Coronary artery (tissue), 2 donors: ENCODE measurements around the gene DPF3.
A peak's percentile ranks its signal among the peaks of the same experiment; 100 is the strongest.

ENCODE experiments used
- DNase-seq: peaks from one replicate; pipeline ENCODE4 v3.0.0-alpha.2; 2017; ENCODE audit warnings: low spot score
- H3K27ac ChIP-seq, 2 donors: fragments of 200-600 bp; sonication (generic); one replicate each; pipeline ENCODE4 v1.5.1; 2016 to 2019
- H3K4me3 ChIP-seq: fragments of 200-600 bp; sonication (generic); 2 replicates; pipeline ENCODE4 v1.5.1; 2016; ENCODE audit warnings: mild to moderate bottlenecking, moderate library complexity
- TF ChIP-seq, protein P1 (sequence below): fragments of 200-600 bp; sonication (generic); IDR thresholded peaks from one replicate; pipeline ENCODE4 v1.5.1; 2019; ENCODE audit warnings: antibody characterized with exemption

The DPF3 gene

DNA sequence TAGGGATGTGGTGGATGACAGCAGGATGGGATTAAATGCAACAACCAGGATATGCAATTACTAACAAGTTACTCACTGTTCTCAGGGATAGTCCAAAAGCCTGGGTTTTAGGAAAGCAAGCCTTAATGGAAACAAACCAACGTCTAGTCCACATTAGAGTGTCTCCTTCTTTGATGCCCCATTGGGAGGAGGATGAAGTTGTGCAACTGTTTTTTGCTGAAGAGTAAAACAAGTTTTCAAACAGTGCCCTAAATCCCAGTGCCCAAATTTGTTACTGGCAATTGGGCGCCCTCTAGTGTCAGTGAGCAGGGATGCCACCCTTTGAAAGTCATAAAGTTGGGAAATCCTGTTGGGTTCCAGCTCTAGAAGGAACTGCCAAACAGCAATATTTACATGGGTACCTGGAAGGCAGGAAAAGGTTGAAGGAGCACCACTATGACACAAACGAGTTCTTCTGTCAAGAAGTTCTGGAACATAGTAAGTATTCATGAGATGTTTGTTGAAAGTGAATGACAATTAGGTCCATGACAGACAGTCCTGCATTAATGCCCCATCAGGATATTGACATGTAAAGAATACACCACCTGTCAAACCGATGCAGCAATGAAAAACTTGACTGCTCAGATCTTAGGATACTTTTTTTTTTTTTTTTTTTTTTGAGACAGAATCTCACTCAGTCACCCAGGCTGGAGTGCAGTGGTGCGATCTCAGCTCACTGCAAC is 11.1 kb upstream of the DPF3 start:
- no peak overlapping the region for H3K27ac ChIP-seq
- TF ChIP-seq, protein P1, sequence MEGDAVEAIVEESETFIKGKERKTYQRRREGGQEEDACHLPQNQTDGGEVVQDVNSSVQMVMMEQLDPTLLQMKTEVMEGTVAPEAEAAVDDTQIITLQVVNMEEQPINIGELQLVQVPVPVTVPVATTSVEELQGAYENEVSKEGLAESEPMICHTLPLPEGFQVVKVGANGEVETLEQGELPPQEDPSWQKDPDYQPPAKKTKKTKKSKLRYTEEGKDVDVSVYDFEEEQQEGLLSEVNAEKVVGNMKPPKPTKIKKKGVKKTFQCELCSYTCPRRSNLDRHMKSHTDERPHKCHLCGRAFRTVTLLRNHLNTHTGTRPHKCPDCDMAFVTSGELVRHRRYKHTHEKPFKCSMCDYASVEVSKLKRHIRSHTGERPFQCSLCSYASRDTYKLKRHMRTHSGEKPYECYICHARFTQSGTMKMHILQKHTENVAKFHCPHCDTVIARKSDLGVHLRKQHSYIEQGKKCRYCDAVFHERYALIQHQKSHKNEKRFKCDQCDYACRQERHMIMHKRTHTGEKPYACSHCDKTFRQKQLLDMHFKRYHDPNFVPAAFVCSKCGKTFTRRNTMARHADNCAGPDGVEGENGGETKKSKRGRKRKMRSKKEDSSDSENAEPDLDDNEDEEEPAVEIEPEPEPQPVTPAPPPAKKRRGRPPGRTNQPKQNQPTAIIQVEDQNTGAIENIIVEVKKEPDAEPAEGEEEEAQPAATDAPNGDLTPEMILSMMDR = peak; percentile 86
- DNase-seq = peak; percentile 74
- H3K4me3 ChIP-seq = no peak overlapping the region

DNA sequence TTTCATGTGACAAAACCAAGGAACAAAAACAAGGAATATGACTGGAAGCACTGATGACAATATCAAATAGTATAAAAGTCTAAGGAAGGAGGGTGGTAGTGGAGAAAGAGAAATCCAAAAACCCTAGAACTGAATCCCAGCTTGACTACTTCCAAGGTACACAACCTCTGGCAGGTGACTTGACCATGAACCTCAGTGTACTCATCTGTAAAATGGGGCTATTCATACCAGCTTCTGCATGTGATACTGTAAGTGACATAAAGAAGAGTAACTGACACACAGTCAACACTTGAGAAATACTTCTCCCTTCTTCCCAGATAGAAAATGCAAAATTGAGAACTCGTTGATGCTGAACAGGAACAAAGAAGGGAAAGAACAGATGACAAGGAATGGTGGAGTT is 10.3 kb upstream of the DPF3 start:
- no peak for DNase-seq
- no peak overlapping the region for H3K4me3 ChIP-seq
- TF ChIP-seq, protein P1 = no peak
- no peak overlapping the region for H3K27ac ChIP-seq

DNA sequence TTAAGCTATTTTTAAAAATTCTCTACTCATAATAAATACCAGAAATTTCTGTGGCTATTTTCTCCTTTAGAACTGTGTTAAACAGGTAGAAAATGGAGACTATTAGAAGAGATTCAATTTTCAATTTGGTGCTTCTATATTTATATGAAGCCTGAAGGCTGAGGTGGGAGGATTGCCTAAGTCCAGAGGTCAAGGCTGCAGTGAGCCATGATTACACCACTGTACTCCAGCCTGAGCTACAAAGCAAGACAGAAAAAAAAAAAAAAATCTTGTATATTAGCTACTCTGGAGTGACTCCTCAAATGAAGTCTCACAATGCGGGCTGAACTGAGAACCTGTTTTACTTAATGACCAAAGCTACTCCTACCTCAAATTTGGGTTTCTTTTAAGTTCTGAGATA is 9.8 kb upstream of the DPF3 start:
- H3K4me3 ChIP-seq = no peak overlapping the region
- no peak for DNase-seq
- H3K27ac ChIP-seq = no peak overlapping the region
- TF ChIP-seq, protein P1 = no peak

DNA sequence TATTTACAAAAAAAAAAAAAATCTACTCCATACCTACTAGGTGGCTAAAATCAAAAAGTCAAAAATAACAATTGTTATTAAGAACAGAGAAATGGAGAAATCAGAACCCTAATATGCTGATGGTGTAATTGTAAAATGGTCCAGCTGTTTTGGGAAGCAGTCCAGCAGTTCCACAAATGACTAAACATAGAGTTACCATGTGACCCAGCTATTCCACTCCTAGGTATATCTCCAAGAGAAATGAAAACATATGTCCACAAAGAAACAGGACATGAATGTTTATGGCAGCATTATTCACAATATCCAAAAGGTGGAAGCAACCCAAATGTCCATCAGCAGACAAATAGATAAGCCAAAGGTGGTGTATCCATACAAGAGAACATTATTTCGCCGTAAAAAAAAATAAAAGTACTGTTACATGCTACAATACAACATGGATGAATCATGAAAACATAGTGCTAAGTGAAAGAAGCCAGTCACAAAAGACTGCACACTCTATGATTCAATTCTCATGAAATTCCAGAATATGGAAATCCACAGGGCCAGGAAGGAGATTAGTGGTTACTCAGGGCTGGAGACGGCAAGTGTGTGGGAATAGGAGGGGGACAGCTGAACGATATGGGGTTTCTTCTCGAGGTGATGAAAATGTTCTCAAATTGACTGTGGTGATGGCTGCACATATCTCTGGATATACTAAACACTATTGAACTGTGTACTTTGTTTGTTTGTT is 9.1 kb upstream of the DPF3 start:
- DNase-seq = no peak
- no peak overlapping the region for H3K4me3 ChIP-seq
- TF ChIP-seq, protein P1 = no peak
- H3K27ac ChIP-seq = no peak overlapping the region

DNA sequence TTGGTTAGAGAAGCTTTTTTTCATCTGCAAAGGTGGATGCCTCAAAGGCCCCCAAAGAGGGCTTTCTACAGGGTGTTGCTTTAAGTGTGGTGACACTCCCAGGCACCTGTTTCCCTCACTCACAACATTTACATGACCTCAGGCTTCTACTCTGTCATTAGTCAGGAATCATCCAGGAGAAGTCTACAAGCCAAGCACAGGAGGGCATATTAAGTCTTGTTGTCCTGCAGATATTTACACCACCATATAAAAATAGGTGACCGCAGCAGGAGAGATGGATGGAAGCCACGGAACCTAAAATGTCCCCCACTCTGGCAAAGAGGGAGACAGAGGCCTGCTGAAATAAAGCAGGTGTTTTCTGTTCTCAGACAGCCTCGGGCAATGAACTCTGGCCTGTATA is 7.5 kb upstream of the DPF3 start:
- no peak overlapping the region for H3K27ac ChIP-seq
- DNase-seq = no peak
- H3K4me3 ChIP-seq = no peak overlapping the region
- TF ChIP-seq, protein P1 = no peak

DNA sequence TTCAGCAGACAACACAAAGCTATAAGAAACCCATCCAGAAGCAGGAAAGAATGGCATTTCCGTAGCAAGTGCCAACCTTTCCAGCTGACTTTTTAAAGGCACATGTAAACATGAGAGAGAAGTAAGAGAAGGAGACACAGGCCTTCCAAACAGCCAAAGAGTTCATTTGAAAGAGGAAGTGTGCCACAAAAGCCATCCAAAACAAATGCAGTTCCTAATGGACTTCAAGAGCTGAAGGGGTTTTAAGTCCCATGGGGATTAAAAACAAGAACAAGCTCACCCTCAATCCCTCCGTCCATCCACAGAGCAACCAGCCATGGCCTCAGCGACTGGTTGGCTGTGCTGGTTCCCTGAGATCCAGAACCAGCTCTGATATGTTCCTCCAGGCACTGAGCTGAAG is 4.5 kb upstream of the DPF3 start:
- Histone ChIP-seq H3K4me3 (no peak overlapping the region), H3K27ac (no peak overlapping the region)
- TF ChIP-seq, protein P1 = no peak
- no peak for DNase-seq
